C4-2B (cell line): Measurements from ENCODE around the gene AGAP1.

ENCODE experiments used
- H3K27ac ChIP-seq: fragments of 450-650 bp; 2 replicates; pipeline ENCODE4 v1.5.1; 2017
- CTCF ChIP-seq: fragments of 450-650 bp; conservative IDR thresholded peaks from 2 replicates; pipeline ENCODE4 v1.5.1; 2017; ENCODE audit warnings: mild to moderate bottlenecking
- ZFX ChIP-seq: fragments of 450-650 bp; IDR thresholded peaks from 2 replicates; pipeline ENCODE4 v1.6.1; 2017

AGAP1 gene

DNA sequence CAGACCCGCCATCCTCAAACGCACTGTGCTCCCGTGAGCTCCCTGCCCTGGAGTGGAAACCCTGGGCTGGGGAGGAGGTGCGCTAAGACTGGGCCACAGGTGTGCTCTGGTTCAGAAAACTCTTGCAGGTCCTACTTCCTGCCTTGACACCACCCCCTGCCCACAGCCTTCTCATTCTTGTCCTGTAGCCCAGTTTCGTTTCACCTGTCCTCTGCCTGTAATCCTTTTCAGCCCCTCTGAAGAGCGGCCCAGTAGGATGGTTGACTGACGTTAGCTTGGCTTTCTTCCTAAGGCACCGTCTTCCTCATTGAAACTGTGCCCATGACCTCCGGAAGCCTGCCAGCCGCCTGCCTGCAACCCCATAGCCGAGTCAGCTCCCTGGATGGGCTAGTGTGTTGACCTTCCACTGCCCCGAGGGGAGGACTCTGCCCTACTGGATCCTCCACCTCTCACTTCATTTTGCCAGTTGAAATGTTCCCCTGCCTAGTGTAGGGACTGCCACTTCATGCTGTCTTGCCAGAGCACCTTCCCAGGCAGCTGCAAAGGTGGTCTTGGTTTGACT, 116.9 kb downstream of the AGAP1 start:
- peak overlapping the region; percentile 50 for H3K27ac ChIP-seq
- TF ChIP-seq ZFX, result no peak
- TF ChIP-seq CTCF, result no peak

DNA sequence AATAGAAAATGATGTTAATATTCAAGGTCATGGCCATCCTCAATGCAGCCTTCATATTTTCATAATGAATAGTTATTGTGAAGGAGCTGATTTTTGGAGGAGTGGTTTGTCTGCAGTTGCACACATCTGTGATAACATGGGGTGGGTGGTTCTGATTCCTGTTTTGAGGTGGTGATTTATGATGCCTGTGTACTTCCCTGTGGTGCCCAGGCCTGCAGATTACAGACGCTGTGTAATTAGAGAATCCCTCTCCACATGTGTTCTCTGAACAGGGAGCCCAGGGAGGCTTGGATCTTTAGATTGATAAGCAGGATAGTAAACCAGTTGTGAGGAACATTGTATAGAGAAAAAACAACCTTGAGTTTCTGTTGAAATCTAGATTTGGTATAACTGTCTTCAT, 117.5 kb downstream of the AGAP1 start:
- H3K27ac ChIP-seq, result peak overlapping the region; percentile 50
- no peak for TF ChIP-seq ZFX
- TF ChIP-seq CTCF, result no peak

DNA sequence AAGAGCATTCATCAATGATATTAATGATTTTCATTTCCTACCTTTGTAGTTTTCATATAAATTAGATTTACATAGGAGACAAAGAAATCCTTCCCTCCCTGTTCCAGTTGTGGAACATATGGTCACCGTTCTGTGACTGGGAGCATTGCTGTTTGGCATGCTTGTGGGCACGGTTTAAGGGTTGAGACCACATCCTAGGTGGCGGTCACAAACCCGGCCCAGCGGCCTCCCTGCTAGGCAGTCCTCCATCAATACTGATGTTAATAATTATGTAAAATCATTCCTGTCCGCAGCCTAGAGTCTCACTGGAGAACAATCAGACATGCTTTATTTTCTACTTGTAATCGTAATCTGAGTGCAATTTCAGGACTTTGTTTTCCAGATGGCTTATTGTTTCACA, 117.9 kb downstream of the AGAP1 start:
- H3K27ac ChIP-seq, result peak overlapping the region; percentile 9; the same call in 1 of the 2 replicates

GRCh38 chr2:235612181-235612950, 118.5 kb downstream of the AGAP1 start:
- H3K27ac ChIP-seq, result peak overlapping the region; percentile 9; the same call in 1 of the 2 replicates
- TF ChIP-seq ZFX, result no peak
- TF ChIP-seq CTCF, result no peak

More for the DNA sequence above, 117.9 kb downstream of the AGAP1 start:
- TF ChIP-seq CTCF (no peak), ZFX (no peak)

DNA sequence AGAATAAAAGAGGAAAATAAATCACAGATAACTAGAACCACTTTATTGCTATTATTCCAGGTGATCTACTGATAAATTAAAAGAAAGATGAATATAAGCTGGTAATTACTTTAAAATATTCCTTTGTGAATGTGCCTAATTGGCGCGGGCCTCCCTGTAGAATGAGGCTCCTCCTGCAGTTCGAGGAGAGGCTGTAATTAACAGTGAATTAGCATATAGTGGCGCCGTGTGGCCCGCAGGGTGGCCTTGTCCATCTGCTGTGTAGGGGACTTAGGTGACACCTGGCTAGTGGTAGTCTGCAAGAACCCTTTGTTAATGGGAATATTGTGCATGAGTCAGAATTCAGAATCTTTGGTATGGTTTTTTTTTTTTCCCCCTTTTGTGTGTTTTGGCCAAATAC, 119.8 kb downstream of the AGAP1 start:
- H3K27ac ChIP-seq, result no peak overlapping the region
- TF ChIP-seq CTCF (no peak), ZFX (no peak)

DNA sequence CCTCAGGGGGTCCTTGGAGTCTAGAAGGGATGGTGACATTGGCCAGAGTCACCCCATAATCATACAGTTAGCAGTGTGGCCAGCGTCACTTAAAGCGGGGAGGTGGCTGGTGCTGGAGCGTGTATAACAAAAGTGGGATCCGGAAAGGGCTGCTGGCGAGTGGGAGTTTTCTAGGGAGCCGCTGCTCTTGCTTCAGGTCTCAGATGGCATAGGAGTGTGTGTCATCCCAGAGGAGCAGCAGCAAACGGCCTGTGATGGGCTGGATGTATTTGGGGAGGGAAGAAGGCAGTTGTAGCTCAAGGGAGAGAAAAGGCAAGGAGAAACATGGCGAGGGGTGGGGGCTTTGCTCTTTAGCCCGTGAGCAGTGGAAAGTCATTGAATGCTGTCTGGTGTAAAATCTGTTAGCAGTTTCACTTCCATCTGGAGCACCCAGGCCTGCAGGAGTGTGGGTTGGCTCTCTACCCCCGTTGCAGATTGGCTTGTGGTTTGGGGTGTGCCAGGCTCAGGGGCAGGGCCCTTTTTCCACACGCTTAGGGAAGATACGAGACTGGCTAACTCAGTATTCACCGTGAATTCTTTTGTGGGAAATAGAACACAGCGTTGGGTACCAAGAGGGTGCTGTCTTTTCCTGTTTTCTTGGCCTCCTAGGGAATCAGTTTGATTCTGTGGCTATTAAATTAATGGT, 120.5 kb downstream of the AGAP1 start:
- TF ChIP-seq CTCF (no peak), ZFX (no peak)
- H3K27ac ChIP-seq, result no peak overlapping the region
